ENCODE measurements around the gene AFM. TPM values are rescaled to one million over a fixed set of nuclear protein-coding genes. Genes with fewer than 3 reads are reported as not detected.

Gene AFM
- total RNA-seq, 2 experiments from 2014 or later = not detected

GRCh38 chr4:73440653-73441052, 40.9 kb upstream of the AFM start:
- H3K4me1 Mint-ChIP-seq (ENCODE audit: low read depth) = no peaks in the 10 kb centered on the region
- no peaks in the 10 kb centered on the region for H3K36me3 Mint-ChIP-seq (ENCODE audit: low read depth)
- CTCF ChIA-PET = no interaction called here
- no peak overlapping the region for H3K4me3 ChIP-seq (ENCODE audit: low read length)
- ATAC-seq (ENCODE audit: poor library complexity) (no peak), DNase-seq (no peak)
- no peaks in the 10 kb centered on the region for H3K4me1 ChIP-seq (ENCODE audit: insufficient read depth, low read length)
- no peaks in the 10 kb centered on the region for H3K9me3 Mint-ChIP-seq
- no peaks in the 10 kb centered on the region for H3K9me3 ChIP-seq (ENCODE audit: control insufficient read depth in 1 of 2, insufficient read depth in 1 of 2, low read length in 2 of 2)
- no peaks in the 10 kb centered on the region for H3K36me3 ChIP-seq (ENCODE audit: insufficient read depth, low read length)
- no peaks in the 10 kb centered on the region for H3K27me3 ChIP-seq (ENCODE audit: control insufficient read depth in 1 of 2, insufficient read depth in 2 of 2, low read length in 2 of 2)
- no peak overlapping the region for H3K4me3 Mint-ChIP-seq
- POLR2A ChIA-PET = no interaction called here
- intact Hi-C loops (cut with DNase I, micrococcal nuclease) = no loop called here
- TF ChIP-seq, protein P1, sequence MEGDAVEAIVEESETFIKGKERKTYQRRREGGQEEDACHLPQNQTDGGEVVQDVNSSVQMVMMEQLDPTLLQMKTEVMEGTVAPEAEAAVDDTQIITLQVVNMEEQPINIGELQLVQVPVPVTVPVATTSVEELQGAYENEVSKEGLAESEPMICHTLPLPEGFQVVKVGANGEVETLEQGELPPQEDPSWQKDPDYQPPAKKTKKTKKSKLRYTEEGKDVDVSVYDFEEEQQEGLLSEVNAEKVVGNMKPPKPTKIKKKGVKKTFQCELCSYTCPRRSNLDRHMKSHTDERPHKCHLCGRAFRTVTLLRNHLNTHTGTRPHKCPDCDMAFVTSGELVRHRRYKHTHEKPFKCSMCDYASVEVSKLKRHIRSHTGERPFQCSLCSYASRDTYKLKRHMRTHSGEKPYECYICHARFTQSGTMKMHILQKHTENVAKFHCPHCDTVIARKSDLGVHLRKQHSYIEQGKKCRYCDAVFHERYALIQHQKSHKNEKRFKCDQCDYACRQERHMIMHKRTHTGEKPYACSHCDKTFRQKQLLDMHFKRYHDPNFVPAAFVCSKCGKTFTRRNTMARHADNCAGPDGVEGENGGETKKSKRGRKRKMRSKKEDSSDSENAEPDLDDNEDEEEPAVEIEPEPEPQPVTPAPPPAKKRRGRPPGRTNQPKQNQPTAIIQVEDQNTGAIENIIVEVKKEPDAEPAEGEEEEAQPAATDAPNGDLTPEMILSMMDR (IDR thresholded peaks at IDR 0.05) = no peak
- peaks cover 19% of the 10 kb centered on the region for H3K27me3 Mint-ChIP-seq
- H3K27ac Mint-ChIP-seq = no peak overlapping the region
- no peak overlapping the region for H3K27ac ChIP-seq (ENCODE audit: low read depth in 1 of 2, low read length in 2 of 2)

GRCh38 chr4:73442275-73442674, 39.3 kb upstream of the AFM start:
- POLR2A ChIA-PET = no interaction called here
- Histone ChIP-seq H3K36me3 (ENCODE audit: insufficient read depth, low read length) (no peaks in the 10 kb centered on the region), H3K9me3 (ENCODE audit: control insufficient read depth in 1 of 2, insufficient read depth in 1 of 2, low read length in 2 of 2) (no peaks in the 10 kb centered on the region), H3K4me1 (ENCODE audit: insufficient read depth, low read length) (no peaks in the 10 kb centered on the region), H3K27ac (ENCODE audit: low read depth in 1 of 2, low read length in 2 of 2) (no peak overlapping the region), H3K27me3 (ENCODE audit: control insufficient read depth in 1 of 2, insufficient read depth in 2 of 2, low read length in 2 of 2) (no peaks in the 10 kb centered on the region), H3K4me3 (ENCODE audit: low read length) (no peak overlapping the region)
- no peak overlapping the region for H3K4me3 Mint-ChIP-seq
- intact Hi-C loops (cut with DNase I, micrococcal nuclease) = no loop called here
- H3K36me3 Mint-ChIP-seq (ENCODE audit: low read depth) = no peaks in the 10 kb centered on the region
- H3K9me3 Mint-ChIP-seq = no peaks in the 10 kb centered on the region
- peaks cover 23% of the 10 kb centered on the region for H3K27me3 Mint-ChIP-seq
- TF ChIP-seq, protein P1 (IDR thresholded peaks at IDR 0.05) = no peak
- no peak for ATAC-seq (ENCODE audit: poor library complexity)
- H3K4me1 Mint-ChIP-seq (ENCODE audit: low read depth) = no peaks in the 10 kb centered on the region
- no peak overlapping the region for H3K27ac Mint-ChIP-seq
- DNase-seq = no peak
- CTCF ChIA-PET = no interaction called here

- H3K4me3 ChIP-seq (ENCODE audit: low read length) = no peak overlapping the region
- no peaks in the 10 kb centered on the region for H3K4me1 ChIP-seq (ENCODE audit: insufficient read depth, low read length)
- intact Hi-C loops (cut with DNase I, micrococcal nuclease) = no loop called here
- H3K27me3 ChIP-seq (ENCODE audit: control insufficient read depth in 1 of 2, insufficient read depth in 2 of 2, low read length in 2 of 2) = no peaks in the 10 kb centered on the region
- no peaks in the 10 kb centered on the region for H3K36me3 Mint-ChIP-seq (ENCODE audit: low read depth)
- no peak for DNase-seq
- H3K4me3 Mint-ChIP-seq = no peak overlapping the region
- no peak overlapping the region for H3K27ac ChIP-seq (ENCODE audit: low read depth in 1 of 2, low read length in 2 of 2)
- no peaks in the 10 kb centered on the region for H3K36me3 ChIP-seq (ENCODE audit: insufficient read depth, low read length)
- H3K9me3 Mint-ChIP-seq = no peaks in the 10 kb centered on the region
- TF ChIP-seq, protein P1 (IDR thresholded peaks at IDR 0.05) = no peak
- peaks cover 33% of the 10 kb centered on the region for H3K27me3 Mint-ChIP-seq
- POLR2A ChIA-PET = no interaction called here
- CTCF ChIA-PET = interaction anchor here (0.9 kb wide), 1 partner anchor 11 kb away, joined by 3 read pairs; no protein-coding TSS in a partner anchor
- H3K4me1 Mint-ChIP-seq (ENCODE audit: low read depth) = no peaks in the 10 kb centered on the region
- no peaks in the 10 kb centered on the region for H3K9me3 ChIP-seq (ENCODE audit: control insufficient read depth in 1 of 2, insufficient read depth in 1 of 2, low read length in 2 of 2)
- no peak for ATAC-seq (ENCODE audit: poor library complexity)
- H3K27ac Mint-ChIP-seq = no peak overlapping the region
Measured at GRCh38 chr4:73443224-73443623, 38.3 kb upstream of the AFM start.
